ENCODE results near the gene TNFRSF6B.
"Not testable (repeated sequence)": the region's sequence is repeated elsewhere in the genome, so short reads cannot be mapped to it uniquely, and the experiment has no call there.

TNFRSF6B gene

DNA sequence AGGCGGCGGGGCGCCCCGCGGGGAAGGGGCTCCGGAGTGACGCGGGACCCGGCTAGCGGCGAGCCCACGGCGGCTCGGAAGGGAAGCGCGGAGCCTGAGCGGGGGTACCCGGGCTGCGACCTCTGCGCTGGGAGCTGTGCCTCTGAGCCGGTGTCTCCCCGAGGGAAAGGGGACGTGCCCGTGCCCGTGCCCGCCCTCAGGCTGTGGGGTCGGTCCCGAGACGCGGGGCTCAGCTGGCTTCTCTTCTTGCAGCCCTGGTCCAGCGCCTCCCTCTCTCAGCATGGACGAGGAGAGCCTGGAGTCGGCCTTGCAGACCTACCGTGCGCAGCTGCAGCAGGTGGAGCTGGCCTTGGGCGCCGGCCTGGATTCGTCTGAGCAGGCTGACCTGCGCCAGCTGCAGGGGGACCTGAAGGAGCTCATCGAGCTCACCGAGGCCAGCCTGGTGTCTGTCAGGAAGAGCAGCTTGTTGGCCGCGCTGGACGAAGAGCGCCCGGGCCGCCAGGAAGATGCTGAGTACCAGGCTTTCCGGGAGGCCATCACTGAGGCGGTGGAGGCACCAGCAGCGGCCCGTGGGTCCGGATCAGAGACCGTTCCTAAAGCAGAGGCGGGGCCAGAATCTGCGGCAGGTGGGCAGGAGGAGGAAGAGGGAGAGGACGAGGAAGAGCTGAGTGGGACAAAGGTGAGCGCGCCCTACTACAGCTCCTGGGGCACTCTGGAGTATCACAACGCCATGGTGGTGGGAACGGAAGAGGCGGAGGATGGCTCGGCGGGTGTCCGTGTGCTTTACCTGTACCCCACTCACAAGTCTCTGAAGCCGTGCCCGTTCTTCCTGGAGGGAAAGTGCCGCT lies 12.1 kb downstream of the TNFRSF6B start:
- no peak for DNase-seq (ENCODE audit: low read depth)

DNA sequence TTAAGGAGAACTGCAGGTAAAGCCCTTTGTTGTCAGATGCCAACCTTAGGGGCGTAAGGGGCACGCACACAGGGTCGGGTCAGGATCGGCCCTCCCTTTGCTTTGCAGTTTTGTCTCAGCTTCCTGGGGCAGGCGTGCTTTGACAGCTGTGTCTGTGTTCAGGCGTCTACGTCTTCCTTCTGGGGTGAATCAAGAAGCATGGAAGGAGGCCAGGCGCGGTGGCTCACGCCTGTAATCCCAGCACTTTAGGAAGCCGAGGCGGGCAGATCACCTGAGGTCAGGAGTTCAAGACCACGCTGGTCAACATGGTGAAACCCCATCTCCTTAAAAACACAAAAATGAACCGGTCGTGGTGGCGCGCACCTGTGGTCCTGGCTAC lies 12.7 kb downstream of the TNFRSF6B start:
- DNase-seq (ENCODE audit: low read depth) = no peak

DNA sequence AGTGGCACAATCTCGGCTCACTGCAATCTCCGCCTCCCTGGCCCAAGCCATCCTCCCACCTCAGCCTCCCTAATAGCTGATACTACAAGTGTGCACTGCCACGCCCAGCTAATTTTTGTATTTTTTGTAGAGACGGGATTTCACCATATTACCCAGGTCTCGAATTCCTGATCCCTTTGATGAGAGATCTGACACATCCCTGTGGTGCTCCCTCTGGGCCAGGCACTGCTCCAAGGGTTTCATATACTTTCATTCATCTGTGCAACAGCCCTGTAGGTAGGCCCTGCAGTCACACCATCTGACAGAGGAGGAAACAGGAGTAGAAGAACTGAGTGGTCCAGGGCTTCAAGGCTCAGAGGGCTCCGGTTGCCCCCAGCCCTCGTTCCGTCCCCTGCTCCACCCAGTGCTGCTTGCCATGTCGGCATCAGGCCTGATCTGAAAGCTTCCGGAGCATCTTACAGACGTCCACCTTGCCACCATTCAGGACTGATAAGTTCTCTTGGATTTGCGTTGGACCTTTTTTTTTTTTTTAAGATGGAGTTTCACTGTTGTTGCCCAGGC lies 14.7 kb downstream of the TNFRSF6B start:
- DNase-seq (ENCODE audit: low read depth) = no peak

DNA sequence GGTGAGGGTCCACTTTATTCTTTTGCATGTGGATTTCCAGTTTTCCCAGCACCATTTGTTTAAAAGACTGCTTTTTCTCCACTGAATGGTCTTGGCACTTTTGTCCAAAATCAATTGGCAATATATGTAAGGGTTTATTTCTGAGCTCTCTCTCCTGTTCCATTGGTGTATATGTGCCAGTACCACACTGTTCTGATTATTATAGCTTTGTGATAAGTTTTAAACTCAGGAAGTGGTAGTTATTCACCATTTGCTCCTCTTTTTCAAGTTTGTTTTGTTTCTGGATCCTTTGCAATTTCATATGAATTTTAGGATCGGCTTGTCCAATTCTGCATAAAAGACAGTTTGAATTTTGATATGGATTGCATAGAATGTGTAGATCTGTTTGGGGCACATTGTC lies 15.7 kb downstream of the TNFRSF6B start:
- no peak for DNase-seq (ENCODE audit: low read depth)

DNA sequence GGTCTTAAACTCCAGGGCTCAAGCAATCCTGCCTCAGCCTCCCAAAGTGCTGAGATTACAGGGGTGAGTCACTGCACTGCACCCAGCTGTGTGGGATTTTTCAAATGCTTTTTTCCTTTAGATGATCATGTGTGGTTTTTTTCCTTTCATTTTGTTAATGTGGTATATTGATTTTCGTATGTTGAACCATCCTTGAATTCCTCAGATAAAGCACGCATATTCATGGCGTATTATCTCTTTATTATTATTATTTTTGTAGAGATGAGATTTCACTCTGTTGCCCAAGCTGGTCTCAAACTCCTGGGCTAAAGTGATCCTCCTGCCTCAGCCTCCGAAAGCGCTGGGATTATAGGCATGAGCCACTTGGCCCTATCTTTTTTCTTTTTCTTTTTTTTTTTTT lies 18.4 kb downstream of the TNFRSF6B start:
- DNase-seq (ENCODE audit: low read depth) = no peak

DNA sequence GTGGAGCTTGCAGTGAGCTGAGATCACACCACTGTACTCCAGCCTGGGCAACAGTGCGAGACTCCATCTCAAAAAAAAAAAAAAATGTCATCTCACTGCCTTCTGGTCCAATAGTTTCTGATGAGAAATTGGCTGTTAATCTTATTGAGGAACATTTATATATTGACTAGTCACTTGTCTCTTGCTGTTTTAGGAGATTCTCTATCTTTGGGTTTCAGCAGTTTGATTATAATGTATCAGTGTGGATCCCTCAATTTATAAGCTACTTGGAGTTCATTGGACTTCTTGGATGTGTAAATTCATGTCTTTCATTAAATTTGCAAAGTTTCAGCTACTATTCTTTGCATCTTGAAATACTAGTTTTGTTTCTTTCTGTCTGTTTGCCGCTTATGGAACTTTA lies 22.5 kb downstream of the TNFRSF6B start:
- no peak for DNase-seq (ENCODE audit: low read depth)

DNA sequence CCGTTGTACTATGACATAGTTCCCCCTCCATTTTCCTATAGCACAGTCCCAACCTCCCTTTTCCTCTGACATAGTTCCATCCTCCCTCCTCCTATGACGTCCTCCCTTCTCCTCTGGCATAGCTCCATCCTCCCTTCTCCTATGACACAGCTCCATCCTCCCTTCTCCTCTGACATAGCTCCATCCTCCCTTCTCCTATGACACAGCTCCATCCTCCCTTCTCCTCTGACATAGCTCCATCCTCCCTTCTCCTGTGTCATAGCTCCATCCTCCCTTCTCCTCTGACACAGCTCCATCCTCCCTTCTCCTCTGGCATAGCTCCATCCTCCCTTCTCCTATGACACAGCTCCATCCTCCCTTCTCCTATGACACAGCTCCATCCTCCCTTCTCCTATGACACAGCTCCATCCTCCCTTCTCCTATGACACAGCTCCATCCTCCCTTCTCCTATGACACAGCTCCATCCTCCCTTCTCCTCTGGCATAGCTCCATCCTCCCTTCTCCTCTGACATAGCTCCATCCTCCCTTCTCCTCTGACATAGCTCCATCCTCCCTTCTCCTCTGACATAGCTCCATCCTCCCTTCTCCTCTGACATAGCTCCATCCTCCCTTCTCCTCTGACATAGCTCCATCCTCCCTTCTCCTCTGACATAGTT lies 26.6 kb downstream of the TNFRSF6B start:
- DNase-seq (ENCODE audit: low read depth) = not testable (repeated sequence)

DNA sequence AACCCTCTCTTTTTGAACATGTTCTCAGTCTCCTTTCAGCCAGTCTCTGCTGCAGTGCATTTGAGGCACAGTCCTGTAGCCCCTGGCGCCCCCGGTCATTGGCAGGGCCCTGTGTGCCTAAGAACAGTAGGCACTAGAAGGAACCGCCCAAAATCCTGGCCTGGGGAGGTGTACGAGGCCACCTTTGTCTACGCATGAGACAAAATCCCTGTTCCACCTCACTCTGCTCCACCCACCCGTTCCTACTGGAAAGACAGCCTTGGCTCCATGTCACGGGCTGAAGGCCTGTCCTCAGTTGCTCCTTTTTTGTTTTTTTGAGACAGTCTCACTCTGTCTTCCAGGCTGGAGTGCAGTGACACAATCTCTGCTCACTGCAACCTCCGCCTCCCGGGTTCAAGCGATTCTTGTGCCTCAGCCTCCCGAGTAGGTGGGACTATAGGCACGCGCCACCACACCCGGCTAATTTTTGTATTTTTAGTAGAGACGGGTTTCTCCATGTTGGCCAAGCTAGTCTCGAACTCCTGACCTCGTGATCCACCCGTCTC lies 33.8 kb downstream of the TNFRSF6B start:
- not testable (repeated sequence) for DNase-seq (ENCODE audit: low read depth)

DNA sequence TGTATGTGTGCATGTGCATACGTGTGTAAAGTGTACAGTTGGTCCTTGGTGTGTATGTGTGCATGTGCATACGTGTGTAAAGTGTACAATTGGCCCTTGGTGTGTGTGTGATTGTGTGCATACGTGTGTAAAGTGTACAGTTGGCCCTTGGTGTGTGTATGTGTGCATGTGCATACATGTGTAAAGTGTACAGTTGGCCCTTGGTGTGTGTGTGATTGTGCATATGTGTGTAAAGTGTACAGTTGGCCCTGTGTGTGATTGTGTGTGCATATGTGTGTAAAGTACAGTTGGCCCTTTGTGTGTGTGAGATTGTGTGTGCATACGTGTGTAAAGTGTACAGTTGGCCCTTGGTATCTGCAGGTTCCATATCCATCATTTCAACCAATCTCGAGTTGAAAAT lies 35.0 kb downstream of the TNFRSF6B start:
- DNase-seq (ENCODE audit: low read depth) = no peak

DNA sequence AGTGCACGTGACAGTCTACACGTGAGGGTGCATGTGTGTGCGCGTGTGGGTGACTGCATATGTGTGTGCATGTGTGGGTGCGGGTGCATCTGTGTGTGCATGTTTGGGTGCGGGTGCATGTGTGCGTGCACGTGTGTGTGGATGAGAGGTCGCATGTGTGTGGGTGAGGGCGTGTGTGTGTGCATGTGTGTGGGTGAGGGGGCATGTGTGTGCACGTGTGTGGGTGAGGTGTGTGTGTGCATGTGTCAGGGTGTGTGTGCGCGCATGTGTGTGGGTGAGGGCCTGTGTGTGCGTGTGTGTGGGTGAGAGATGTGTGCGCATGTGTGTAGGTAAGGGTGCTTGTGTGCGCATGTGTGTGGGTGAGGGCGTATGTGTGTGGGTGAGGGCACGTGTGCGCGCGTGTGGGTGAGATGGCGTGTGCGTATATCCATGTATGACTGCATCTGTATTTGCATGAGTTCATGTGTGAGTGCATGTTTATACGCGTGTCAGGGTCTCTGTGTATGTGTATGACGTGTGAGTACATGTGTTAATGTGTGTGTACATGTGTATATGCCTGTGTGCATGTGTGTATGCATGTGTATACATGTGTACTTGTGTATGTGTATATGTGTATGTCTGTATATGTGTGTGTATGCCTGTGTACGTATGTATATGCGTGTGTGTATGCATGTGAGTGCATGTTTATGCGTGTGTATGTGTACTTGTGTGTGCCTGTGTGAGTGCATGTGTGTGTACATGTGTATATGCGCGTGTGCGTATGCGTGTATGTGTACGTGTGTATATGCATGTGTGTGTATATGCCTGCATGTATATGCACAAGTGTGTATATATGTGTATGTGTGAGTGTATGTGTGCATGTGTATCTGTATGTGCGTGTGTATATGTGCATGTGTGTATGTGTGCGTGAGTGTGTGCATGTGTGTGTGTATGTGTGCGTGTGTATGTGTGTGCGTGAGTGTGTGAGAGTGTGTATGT lies 36.0 kb downstream of the TNFRSF6B start:
- no peak for DNase-seq (ENCODE audit: low read depth)

DNA sequence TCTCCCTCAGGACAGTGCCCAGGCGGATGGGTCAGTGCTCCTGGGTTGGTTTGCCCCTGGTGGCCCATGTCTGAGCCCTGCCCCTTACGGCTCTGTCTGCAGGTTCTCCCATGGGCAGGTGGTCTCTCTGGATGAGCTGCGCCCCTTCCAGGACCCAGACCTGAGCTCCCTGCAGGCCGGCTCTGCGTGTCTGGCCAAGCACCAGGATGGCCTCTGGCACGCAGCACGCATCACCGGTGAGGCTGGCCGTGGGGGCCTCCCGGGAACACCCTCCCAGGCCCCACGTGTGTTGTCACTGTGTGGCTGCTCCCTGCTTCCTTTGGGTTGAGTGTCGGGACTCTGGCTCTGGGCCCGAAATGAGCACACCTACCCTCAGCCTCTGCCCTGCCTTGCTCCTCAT lies 36.7 kb downstream of the TNFRSF6B start:
- DNase-seq (ENCODE audit: low read depth) = no peak

DNA sequence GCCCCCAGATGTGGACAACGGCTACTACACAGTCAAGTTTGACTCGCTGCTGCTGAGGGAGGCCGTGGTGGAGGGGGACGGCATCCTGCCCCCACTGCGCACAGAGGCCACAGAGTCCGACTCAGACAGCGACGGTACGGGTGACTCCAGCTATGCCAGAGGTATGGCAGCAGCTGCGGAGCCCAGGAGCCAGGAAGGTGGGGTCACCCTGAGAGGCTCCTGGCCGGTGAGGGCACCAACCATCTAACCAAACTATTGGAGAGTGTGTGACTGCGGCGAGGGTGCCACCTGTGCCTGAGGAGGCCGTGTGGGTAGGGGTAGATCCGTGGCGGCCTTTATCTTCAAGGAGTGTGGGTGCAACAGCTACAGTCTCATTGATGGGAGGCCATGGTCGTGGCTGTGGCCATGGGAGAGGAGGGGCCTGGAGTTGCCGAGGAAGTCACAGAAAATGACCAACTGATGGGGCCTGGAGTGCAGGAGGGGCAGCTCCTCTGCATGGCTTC lies 37.2 kb downstream of the TNFRSF6B start:
- no peak for DNase-seq (ENCODE audit: low read depth)

DNA sequence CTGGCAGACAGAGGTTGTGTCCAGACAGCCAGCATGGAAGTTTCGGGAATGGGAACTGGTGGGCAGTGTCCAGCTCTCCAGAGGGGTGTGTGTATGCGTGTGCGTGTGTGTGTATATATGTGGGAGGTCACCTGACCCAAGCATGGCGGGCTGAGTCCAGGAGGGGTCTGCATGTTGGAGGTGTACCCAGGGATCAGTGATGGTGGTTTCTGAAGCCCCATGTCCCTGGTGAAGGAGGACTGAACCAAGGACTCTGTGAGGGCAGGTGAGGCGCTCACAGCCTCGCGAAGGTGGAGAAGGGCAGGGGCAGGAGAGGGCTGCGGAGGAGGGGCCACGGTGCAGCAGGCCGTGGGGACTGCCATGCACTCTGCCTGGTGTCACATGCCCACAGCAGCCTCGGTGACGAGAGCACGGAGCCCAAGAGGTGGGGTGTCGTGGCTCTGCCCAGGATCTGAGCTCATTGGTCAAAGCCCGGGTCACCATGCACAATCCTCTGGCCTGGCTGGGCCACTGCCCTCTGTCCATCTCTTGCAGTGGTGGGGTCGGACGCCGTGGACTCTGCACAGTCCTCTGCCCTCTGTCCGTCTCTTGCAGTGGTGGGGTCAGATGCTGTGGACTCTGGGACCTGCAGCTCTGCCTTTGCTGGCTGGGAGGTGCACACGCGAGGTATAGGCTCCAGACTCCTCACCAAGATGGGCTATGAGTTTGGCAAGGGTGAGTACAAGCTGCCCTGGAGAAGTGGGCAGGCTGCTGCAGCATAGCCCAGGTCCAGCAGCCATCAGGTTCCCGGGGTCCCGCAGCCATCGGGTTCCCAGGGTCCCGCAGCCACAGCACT lies 37.9 kb downstream of the TNFRSF6B start:
- no peak for DNase-seq (ENCODE audit: low read depth)

DNA sequence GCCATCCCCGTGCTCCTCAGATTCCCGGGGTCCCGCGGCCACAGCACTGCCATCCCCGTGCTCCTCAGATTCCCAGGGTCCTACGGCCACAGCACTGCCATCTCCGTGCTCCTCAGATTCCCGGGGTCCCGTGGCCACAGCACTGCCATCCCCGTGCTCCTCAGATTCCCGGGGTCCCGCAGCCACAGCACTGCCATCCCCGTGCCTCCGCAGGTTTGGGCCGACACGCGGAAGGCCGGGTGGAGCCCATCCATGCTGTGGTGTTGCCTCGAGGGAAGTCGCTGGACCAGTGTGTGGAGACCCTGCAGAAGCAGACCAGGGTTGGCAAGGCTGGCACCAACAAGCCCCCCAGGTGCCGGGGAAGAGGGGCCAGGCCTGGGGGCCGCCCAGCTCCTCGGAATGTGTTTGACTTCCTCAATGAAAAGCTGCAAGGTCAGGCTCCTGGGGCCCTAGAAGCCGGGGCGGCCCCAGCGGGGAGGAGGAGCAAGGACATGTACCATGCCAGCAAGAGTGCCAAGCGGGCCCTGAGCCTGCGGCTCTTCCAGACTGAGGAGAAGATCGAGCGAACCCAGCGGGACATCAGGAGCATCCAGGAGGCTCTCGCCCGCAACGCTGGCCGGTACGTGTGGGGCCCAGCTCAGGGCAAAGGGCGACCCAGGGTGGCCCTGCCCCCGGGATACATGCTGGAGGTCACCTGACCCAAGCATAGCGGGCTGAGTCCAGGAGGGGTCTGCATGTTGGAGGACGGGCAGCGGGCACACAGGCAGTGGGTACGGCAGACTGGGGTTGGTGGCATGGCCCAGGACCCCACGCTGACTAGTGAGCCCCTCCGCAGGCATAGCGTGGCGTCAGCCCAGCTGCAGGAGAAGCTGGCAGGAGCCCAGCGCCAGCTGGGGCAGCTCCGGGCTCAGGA lies 38.8 kb downstream of the TNFRSF6B start:
- no peak for DNase-seq (ENCODE audit: low read depth)

DNA sequence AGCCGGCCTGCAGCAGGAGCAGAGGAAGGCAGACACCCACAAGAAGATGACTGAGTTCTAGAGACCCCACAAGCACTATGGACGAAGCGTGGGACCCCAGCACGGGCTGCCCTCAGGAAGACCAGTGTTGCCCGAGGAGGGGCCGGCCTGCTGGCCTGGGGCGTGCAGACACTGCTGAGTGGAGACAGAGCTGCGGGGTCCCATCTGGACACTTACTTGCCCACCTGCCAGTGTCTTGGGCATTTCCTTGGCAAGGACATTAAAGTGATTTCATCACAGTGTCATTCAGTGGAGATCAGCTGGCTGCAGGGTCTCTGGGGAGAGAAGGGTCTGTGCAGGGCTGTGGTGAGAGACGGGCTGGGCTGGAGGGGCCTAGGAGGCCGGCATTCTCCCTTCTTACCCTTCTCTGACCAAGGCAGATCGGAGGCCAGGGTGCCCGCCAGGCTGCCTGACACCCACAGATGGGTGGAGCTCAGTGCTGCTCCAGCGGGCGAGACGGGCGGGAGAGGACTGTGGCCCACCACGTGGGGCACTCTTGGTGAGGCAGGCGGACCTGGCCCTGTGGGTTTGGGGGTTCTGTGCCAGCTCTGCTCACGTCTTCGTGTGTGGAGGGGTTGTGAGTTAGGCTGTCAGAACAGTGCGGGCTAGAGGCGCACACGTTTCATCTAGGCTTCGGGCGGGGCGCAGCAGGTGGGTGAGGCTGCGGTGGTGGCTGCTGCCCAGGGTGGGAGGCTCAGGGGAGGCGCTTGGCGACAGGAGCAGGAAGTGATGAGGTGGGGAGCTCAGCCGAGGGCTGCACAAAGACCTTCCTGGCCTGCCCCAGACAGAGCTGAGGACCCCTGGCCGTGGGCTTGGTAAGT lies 39.6 kb downstream of the TNFRSF6B start, which contains the start of gene LIME1:
LIME1 (plus strand) TSS at position 806 of the 860 bp plus-strand sequence. CDS start 886 bp downstream, outside the sequence.
- DNase-seq (ENCODE audit: low read depth) = peak; percentile 60

DNA sequence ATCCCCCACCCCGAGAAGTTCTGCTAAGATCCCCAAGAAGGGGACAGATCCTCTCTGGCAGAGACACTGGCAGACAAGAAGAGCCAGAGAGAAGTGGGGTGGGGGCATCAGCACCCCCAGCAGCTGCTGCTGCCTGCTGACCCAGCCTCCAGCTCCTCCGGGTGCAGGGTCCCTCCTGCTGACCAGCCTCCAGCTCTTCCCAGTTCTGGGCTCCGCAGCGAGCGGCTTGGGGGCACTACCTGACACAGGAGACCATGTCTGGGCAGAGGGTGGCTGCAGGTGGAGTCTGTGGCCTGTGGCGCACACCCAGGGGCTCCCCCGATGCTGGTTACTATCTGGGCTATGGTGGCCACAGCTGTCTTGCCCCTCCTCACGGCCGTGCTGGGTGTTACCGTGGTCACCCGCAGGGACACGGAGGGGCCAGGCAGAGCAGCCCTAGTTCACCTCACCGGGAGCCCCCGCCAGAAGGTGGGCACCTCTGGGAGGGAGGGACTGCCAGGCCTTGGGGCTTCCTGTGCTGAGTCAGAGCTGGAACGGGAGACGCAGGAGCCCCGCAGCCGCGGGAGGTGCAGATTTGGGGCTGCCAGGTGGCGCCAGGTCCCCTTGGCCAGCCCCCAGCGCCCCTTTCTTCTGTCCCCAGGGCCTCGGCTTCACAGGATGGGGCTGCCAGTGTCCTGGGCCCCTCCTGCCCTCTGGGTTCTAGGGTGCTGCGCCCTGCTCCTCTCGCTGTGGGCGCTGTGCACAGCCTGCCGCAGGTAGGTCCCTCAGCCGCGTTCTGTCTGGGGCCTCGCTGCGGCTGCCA lies 40.6 kb downstream of the TNFRSF6B start:
- no peak for DNase-seq (ENCODE audit: low read depth)

DNA sequence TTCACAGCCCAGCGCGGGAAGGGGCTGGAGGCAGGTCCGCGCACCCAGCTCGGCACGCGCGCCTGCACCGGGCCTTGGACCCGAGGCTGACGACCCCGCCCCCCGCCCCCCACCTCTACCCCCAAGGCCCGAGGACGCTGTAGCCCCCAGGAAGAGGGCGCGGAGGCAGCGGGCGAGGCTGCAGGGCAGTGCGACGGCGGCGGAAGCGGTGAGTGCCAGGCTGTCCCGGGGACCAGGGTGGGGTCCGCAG lies 41.2 kb downstream of the TNFRSF6B start:
- no peak for DNase-seq (ENCODE audit: low read depth)
